ENCODE measurements around the gene AGAP1. TPM values are rescaled to one million over a fixed set of nuclear protein-coding genes. Genes with fewer than 3 reads are reported as not detected.

AGAP1 gene
- total RNA-seq, 4 donors from 2014 or later: 23.4 to 46.5 (median 29.3) TPM

GRCh38 chr2:235930701-235931100, 436.9 kb downstream of the AGAP1 start:
- intact Hi-C loops (cut with DNase I): no loop called here
- no peak overlapping the region for H3K4me3 ChIP-seq (replicated peaks in 1 of 3)
- no peaks in the 10 kb centered on the region for H3K27me3 ChIP-seq
- no peak overlapping the region for H3K27ac ChIP-seq
- DNase-seq: no peak
- no peaks in the 10 kb centered on the region for H3K36me3 ChIP-seq
- WGBS, 2 donors: 82 to 88% methylated on average over 18 to 19 of the region's 19 CpGs
- H3K4me1 ChIP-seq: no peaks in the 10 kb centered on the region
- TF ChIP-seq, protein P1, sequence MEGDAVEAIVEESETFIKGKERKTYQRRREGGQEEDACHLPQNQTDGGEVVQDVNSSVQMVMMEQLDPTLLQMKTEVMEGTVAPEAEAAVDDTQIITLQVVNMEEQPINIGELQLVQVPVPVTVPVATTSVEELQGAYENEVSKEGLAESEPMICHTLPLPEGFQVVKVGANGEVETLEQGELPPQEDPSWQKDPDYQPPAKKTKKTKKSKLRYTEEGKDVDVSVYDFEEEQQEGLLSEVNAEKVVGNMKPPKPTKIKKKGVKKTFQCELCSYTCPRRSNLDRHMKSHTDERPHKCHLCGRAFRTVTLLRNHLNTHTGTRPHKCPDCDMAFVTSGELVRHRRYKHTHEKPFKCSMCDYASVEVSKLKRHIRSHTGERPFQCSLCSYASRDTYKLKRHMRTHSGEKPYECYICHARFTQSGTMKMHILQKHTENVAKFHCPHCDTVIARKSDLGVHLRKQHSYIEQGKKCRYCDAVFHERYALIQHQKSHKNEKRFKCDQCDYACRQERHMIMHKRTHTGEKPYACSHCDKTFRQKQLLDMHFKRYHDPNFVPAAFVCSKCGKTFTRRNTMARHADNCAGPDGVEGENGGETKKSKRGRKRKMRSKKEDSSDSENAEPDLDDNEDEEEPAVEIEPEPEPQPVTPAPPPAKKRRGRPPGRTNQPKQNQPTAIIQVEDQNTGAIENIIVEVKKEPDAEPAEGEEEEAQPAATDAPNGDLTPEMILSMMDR (IDR thresholded peaks at IDR 0.05): no peak
- TF ChIP-seq POLR2A (IDR thresholded peaks at IDR 0.05): no peak
- H3K9me3 ChIP-seq: no peaks in the 10 kb centered on the region

DNA sequence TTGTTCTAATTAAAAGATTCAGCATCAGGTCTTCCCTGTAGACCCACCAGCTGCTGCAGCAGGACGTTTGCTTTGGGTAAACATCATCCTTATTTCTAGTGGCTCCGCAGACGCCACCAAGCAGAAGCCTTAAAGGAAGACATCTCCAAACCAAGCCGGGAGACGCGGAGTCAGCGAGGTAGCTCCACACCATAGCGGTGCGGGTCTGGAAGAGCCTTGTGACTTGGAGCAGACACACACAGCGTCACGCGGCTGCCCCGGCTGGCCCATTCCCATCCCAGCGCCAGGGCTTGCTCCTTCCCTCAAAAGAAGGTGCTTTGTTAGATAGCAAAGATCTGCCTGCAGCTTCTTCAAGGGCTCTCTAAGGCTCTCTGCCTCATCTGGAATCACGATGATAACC, 437.8 kb downstream of the AGAP1 start:
- Histone ChIP-seq H3K36me3 (no peaks in the 10 kb centered on the region), H3K27ac (no peak overlapping the region), H3K9me3 (no peaks in the 10 kb centered on the region), H3K4me3 (replicated peaks in 1 of 3) (no peak overlapping the region), H3K4me1 (no peaks in the 10 kb centered on the region), H3K27me3 (no peaks in the 10 kb centered on the region)
- intact Hi-C loops (cut with DNase I): no loop called here
- DNase-seq: no peak
- WGBS, 2 donors: 88 to 96% methylated on average over 7 to 15 of the region's 15 CpGs
- no peak for TF ChIP-seq POLR2A (IDR thresholded peaks at IDR 0.05)
- TF ChIP-seq, protein P1 (IDR thresholded peaks at IDR 0.05): no peak

DNA sequence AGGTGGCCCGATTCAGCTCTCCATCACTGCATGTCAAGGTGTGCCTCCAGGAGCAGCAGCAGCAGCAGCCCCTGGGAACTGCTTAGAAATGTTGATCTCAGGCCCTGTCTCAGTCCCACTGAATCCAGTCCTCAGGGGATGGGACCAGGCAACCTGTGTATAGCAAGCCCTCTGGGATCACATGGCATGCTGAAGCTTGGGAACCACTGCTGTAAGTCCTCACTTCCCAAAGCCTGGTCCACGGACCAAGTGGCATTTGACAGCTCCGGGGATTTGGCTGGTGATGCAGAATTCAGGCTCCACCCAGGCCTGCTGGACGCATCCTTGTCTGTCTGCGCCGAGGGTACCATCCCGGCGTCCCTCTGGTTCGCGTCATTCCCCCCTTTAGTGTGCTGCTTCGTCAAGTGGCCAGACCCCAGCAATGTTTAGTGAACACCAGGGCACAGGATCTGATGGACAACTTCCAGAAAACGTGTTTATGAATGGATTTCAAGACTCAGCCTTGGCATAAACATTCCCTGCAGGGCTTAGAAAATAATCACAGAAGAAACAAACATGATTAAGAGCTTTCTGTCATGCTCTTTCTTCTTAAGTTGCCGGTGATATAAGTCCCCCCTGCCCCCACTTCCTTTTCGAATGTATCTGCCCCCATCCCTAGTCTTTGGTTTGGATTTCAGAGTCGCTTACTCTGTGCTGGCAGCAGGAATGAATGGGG, 440.4 kb downstream of the AGAP1 start:
- Histone ChIP-seq H3K27me3 (no peaks in the 10 kb centered on the region), H3K9me3 (no peaks in the 10 kb centered on the region), H3K27ac (no peak overlapping the region), H3K4me1 (no peaks in the 10 kb centered on the region), H3K36me3 (no peaks in the 10 kb centered on the region), H3K4me3 (replicated peaks in 1 of 3) (no peak overlapping the region)
- TF ChIP-seq, protein P1 (IDR thresholded peaks at IDR 0.05): no peak
- TF ChIP-seq POLR2A (IDR thresholded peaks at IDR 0.05): no peak
- intact Hi-C loops (cut with DNase I): no loop called here
- WGBS, 2 donors: 74 to 89% methylated on average over 6 to 14 of the region's 15 CpGs
- DNase-seq: no peak

DNA sequence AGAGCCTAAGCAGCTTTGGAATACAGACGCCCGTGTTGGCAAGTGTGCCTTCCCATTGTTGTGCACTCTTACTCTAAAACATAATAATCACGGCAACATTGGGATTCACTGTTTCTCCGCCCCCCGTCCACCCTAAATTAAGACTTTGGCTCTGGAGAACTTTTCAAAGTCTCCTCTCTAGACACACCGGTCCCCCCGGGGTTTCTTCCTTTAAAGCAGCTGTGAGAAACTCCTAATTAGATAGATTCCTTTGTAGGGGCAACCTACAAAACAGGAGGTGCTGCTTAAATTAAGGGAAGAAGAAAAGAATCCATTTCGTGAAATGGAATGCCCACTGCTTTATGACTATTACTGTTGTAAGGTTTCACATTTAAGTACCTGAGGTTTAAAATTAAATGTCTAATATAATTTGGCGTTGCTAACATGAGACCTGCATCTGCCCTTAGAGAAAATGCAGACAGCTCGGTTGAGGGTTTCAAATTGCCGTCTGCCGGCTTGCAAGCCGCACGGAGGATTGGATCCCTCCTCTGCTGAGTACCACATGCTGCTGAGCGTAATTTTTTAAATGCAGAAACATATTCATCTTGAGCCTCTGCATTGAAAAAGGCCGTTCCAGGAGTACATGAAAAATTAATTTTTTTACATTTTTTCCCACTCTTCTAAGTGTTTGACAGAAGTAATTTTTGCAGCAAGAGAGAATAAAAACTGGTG, 441.1 kb downstream of the AGAP1 start:
- Histone ChIP-seq H3K4me1 (no peaks in the 10 kb centered on the region), H3K27ac (no peak overlapping the region), H3K27me3 (no peaks in the 10 kb centered on the region), H3K9me3 (no peaks in the 10 kb centered on the region), H3K36me3 (no peaks in the 10 kb centered on the region), H3K4me3 (replicated peaks in 1 of 3) (no peak overlapping the region)
- DNase-seq: no peak
- TF ChIP-seq, protein P1 (IDR thresholded peaks at IDR 0.05): no peak
- TF ChIP-seq POLR2A (IDR thresholded peaks at IDR 0.05): no peak
- intact Hi-C loops (cut with DNase I): no loop called here
- 87 to 88% methylated on average over 16 of the region's 16 CpGs for WGBS, 2 donors

GRCh38 chr2:235935773-235936172, 441.9 kb downstream of the AGAP1 start:
- intact Hi-C loops (cut with DNase I): no loop called here
- no peaks in the 10 kb centered on the region for H3K4me1 ChIP-seq
- DNase-seq: no peak
- WGBS, 2 donors: 89 to 92% methylated on average over 13 of the region's 13 CpGs
- no peak overlapping the region for H3K4me3 ChIP-seq (replicated peaks in 1 of 3)
- H3K27ac ChIP-seq: no peak overlapping the region
- no peaks in the 10 kb centered on the region for H3K27me3 ChIP-seq
- H3K9me3 ChIP-seq: no peaks in the 10 kb centered on the region
- H3K36me3 ChIP-seq: no peaks in the 10 kb centered on the region
- no peak for TF ChIP-seq POLR2A (IDR thresholded peaks at IDR 0.05)

Data from thyroid gland (tissue), 4 donors.